NCI-H2227 treated with DMSO at 0.1 percent for 48 hours (cell line): Measurements from ENCODE around the gene MIF.
"Not testable (repeated sequence)": the region's sequence is repeated elsewhere in the genome, so short reads cannot be mapped to it uniquely, and the experiment has no call there.

ENCODE experiments used
- DNase-seq: peaks from one replicate; lab custom pipeline; 2025; lab: John Stamatoyannopoulos, UW

The MIF gene

GRCh38 chr22:23893945-23894709 is at the start of gene MIF:
MIF (plus strand) TSS chr22:23894383; CDS start chr22:23894475, 92 bp downstream.
- peak; percentile 90 for DNase-seq

GRCh38 chr22:23844739-23845202 is 49.4 kb upstream of the MIF start:
- DNase-seq: no peak

GRCh38 chr22:23845265-23846080 is 48.7 kb upstream of the MIF start:
- no peak for DNase-seq

- DNase-seq: no peak
Observed at GRCh38 chr22:23846081-23846469, 48.1 kb upstream of the MIF start.

GRCh38 chr22:23847310-23847920 is 46.8 kb upstream of the MIF start:
- no peak for DNase-seq

GRCh38 chr22:23847991-23848864 is 46.0 kb upstream of the MIF start:
- no peak for DNase-seq

GRCh38 chr22:23849009-23850006 is 44.9 kb upstream of the MIF start:
- DNase-seq: peak; percentile 61

GRCh38 chr22:23850136-23850611 is 44.0 kb upstream of the MIF start:
- DNase-seq: no peak

GRCh38 chr22:23856721-23857605 is 37.2 kb upstream of the MIF start:
- peak; percentile 44 for DNase-seq

- DNase-seq: peak; percentile 91
Observed at GRCh38 chr22:23857606-23858483, 36.3 kb upstream of the MIF start, which contains the start of gene SLC2A11. SLC2A11 (plus strand) TSS chr22:23857875; CDS start chr22:23858000, 125 bp downstream.

- DNase-seq: no peak
Observed at GRCh38 chr22:23858484-23858815, 35.7 kb upstream of the MIF start.

GRCh38 chr22:23859201-23859600 is 35.0 kb upstream of the MIF start:
- DNase-seq: no peak

- not testable (repeated sequence) for DNase-seq
Observed at GRCh38 chr22:23860187-23860586, 34.0 kb upstream of the MIF start.

- peak; percentile 24 for DNase-seq
Observed at GRCh38 chr22:23862103-23862502, 32.1 kb upstream of the MIF start.

- DNase-seq: not testable (repeated sequence)
Observed at GRCh38 chr22:23864499-23865154, 29.6 kb upstream of the MIF start.

GRCh38 chr22:23868580-23868979 is 25.6 kb upstream of the MIF start:
- DNase-seq: no peak

- DNase-seq: no peak
Observed at GRCh38 chr22:23874871-23875270, 19.3 kb upstream of the MIF start.

- DNase-seq: no peak
Observed at GRCh38 chr22:23875801-23876200, 18.4 kb upstream of the MIF start.
